ENCODE measurements around the gene MISFA. TPM values are rescaled to one million over a fixed set of nuclear protein-coding genes. Genes with fewer than 3 reads are reported as not detected.

Gene MISFA
- total and polyA plus RNA-seq, 2 of the 4 experiments (the other 2 are of a cell fraction) = 0.38 TPM; not detected in 1

DNA sequence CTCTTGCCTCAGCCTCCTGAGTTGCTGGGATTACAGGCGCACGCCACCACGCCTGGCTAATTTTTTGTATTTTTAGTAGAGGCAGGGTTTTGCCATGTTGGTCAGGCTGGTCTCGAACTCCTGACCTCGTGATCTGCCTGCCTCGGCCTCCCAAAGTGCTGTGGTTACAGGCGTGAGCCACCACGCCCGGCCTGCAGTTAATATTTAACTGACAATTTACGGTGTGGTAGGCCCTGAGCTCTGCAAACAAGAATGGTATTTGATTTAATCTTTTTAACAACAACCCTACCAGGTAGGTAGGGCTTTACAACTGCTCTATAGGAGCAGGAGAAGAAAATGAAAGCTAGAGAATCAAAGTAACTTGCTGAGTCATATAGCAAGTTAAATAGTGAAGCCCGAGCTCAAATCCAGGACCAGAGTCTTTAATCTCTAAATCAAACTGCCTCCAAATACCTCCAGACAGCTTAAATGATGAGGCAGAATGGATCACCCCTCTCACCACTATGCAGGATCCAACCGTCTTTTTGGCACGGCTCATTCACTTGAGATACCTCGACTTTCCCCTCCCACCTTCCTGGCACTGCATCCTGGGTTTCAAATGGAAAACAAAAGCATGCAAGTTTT, 20.5 kb upstream of the MISFA start:
- POLR2A ChIA-PET (ENCODE audit: unreplicated experiment) = no interaction called here

More for the DNA sequence above, 20.5 kb upstream of the MISFA start:
- Histone ChIP-seq H4K91ac (ENCODE audit: insufficient read depth, low read depth, low read length) (no peak overlapping the region), H3K79me1 (ENCODE audit: low read depth in 1 of 2, low read length in 2 of 2) (peaks cover 7 to 21% of the 10 kb centered on the region in 2 experiments; a peak in 3 of 4 replicates), H3K9ac (ENCODE audit: low read depth, low read length) (no peak overlapping the region), H3K23ac (ENCODE audit: low read depth, low read length) (no peak overlapping the region), H2BK15ac (ENCODE audit: low read depth, low read length) (no peak overlapping the region), H2BK5ac (ENCODE audit: low read depth, low read length, poor library complexity, severe bottlenecking) (no peak overlapping the region), H3K4me1 (ENCODE audit: control insufficient read depth, insufficient read depth, low read length) (no peaks in the 10 kb centered on the region), H3K18ac (ENCODE audit: low read depth, low read length) (no peak overlapping the region), H2AFZ (replicated peaks; ENCODE audit: low read length, poor library complexity) (no peak overlapping the region), H2BK120ac (ENCODE audit: low read depth, low read length) (no peak overlapping the region), H3K56ac (ENCODE audit: extremely low read depth, insufficient read depth, low read length) (no peak overlapping the region), H2AK9ac (replicated peaks; ENCODE audit: low read depth, low read length, poor library complexity) (no peak overlapping the region), H3K27ac (ENCODE audit: insufficient read depth, low read length) (no peak overlapping the region), H3K9me1 (ENCODE audit: insufficient read depth, low read length) (no peaks in the 10 kb centered on the region; the same call in 1 of the 2 replicates), H3K9me3 (ENCODE audit: control insufficient read depth, insufficient read depth, low read length) (no peaks in the 10 kb centered on the region), H3K14ac (replicated peaks; ENCODE audit: low read depth, low read length) (no peak overlapping the region), H4K8ac (ENCODE audit: low read depth in 2 of 2, low read length in 2 of 2) (no peak overlapping the region), H2BK20ac (ENCODE audit: low read depth, low read length) (no peak overlapping the region), H3K4me2 (ENCODE audit: low read depth, low read length) (no peak overlapping the region), H3K4me3 (ENCODE audit: insufficient read depth, low read depth, low read length) (no peak overlapping the region), H2AK5ac (ENCODE audit: low read depth, low read length) (no peak overlapping the region), H4K20me1 (ENCODE audit: insufficient read depth, low read length) (no peaks in the 10 kb centered on the region), H4K5ac (ENCODE audit: low read depth, low read length) (no peak overlapping the region), H3K36me3 (ENCODE audit: control insufficient read depth, insufficient read depth, low read length) (peaks cover 14% of the 10 kb centered on the region), H3K4ac (ENCODE audit: low read depth, low read length) (no peak overlapping the region), H3K27me3 (ENCODE audit: control insufficient read depth, insufficient read depth, low read length) (no peaks in the 10 kb centered on the region)
- dilution Hi-C loops (cut with HindIII; ENCODE audit: low sequenced_read_pairs, unreplicated experiment) (no loop called here), intact Hi-C loops (cut with micrococcal nuclease) (no loop called here), in situ Hi-C loops (cut with MboI; ENCODE audit: low sequenced_read_pairs) (no loop called here)
- CTCF ChIA-PET = no interaction called here
- no CpG with 5 or more reads among the region's 14 CpGs for WGBS, 2 experiments (ENCODE audit: extremely low coverage in 2 of 2, insufficient read length in 1 of 2)
- no peak for TF ChIP-seq POLR2A (IDR thresholded peaks at IDR 0.05; ENCODE audit: low read depth, low read length)
- TF ChIP-seq RCOR1 (IDR thresholded peaks at IDR 0.05; ENCODE audit: insufficient replicate concordance, low read length) = no peak
- TF ChIP-seq SMC3 (IDR thresholded peaks at IDR 0.05; ENCODE audit: low read depth, low read length) = no peak
- TF ChIP-seq, protein P1, sequence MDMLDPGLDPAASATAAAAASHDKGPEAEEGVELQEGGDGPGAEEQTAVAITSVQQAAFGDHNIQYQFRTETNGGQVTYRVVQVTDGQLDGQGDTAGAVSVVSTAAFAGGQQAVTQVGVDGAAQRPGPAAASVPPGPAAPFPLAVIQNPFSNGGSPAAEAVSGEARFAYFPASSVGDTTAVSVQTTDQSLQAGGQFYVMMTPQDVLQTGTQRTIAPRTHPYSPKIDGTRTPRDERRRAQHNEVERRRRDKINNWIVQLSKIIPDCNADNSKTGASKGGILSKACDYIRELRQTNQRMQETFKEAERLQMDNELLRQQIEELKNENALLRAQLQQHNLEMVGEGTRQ (IDR thresholded peaks at IDR 0.05; ENCODE audit: low read depth, low read length) = no peak
- TF ChIP-seq NFE2L2 (IDR thresholded peaks at IDR 0.05; ENCODE audit: low read depth, low read length) = no peak
- no peak for TF ChIP-seq MAZ (IDR thresholded peaks at IDR 0.05; ENCODE audit: borderline replicate concordance, low read depth, low read length)
- TF ChIP-seq, protein P2, sequence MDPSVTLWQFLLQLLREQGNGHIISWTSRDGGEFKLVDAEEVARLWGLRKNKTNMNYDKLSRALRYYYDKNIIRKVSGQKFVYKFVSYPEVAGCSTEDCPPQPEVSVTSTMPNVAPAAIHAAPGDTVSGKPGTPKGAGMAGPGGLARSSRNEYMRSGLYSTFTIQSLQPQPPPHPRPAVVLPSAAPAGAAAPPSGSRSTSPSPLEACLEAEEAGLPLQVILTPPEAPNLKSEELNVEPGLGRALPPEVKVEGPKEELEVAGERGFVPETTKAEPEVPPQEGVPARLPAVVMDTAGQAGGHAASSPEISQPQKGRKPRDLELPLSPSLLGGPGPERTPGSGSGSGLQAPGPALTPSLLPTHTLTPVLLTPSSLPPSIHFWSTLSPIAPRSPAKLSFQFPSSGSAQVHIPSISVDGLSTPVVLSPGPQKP (IDR thresholded peaks at IDR 0.05; ENCODE audit: borderline replicate concordance, low read depth, low read length) = no peak
- TF ChIP-seq MXI1 (IDR thresholded peaks at IDR 0.05; ENCODE audit: borderline replicate concordance, low read depth, low read length) = no peak
- TF ChIP-seq MAFK (IDR thresholded peaks at IDR 0.05; ENCODE audit: low read depth, low read length) = no peak
- no peak for TF ChIP-seq RFX5 (IDR thresholded peaks at IDR 0.05; ENCODE audit: low read depth, low read length)
- no peak for TF ChIP-seq CHD1 (IDR thresholded peaks at IDR 0.05; ENCODE audit: low read depth, low read length)
- TF ChIP-seq RAD21 (IDR thresholded peaks at IDR 0.05; ENCODE audit: low read length) = no peak
- no peak for TF ChIP-seq BHLHE40 (IDR thresholded peaks at IDR 0.05; ENCODE audit: low read depth, low read length)
- no peak for TF ChIP-seq CTCF (conservative IDR thresholded peaks at IDR 0.05; ENCODE audit: low read depth, low read length)
- TF ChIP-seq CEBPB (IDR thresholded peaks at IDR 0.05; ENCODE audit: low read depth, low read length) = no peak
- TF ChIP-seq FOS (IDR thresholded peaks at IDR 0.05; ENCODE audit: low read depth, low read length) = no peak
- no TSS peak for BruUV-seq (replicated peaks)
- no peak for ATAC-seq (ENCODE audit: low read depth)
- no peak for DNase-seq
